ENCODE data around the gene RPH3AL. TPM values are rescaled to one million over a fixed set of nuclear protein-coding genes. Genes with fewer than 3 reads are reported as not detected.
"Not testable (repeated sequence)": the region's sequence is repeated elsewhere in the genome, so short reads cannot be mapped to it uniquely, and the experiment has no call there.

The RPH3AL gene
- total RNA-seq, 6 experiments from 2014 or later, result 17.6 to 74.0 (median 25.7) TPM

DNA sequence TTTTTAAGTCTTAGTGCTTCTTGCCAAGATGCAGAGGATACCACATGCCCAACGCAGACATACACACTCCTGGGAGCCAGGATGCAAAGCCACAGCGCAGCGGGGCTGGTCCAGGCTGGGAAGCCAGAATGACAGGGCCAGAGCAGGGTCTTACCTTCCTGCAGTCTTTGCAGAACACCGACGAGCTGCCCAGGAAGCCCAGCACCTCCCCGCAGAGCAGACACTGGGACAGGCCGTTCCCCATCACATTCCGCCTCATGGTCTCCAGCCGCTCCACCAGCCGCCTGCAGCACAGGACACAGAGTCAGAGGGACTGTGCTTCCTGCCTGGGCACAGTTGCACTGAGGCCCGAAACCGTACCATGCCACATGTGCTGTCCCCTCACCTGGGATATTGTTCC, 33.3 kb downstream of the RPH3AL start:
- H3K4me1 ChIP-seq, result no peaks in the 10 kb centered on the region
- H3K27ac ChIP-seq, result no peak overlapping the region
- intact Hi-C loops (cut with DNase I), result no loop called here
- TF ChIP-seq, protein P1, sequence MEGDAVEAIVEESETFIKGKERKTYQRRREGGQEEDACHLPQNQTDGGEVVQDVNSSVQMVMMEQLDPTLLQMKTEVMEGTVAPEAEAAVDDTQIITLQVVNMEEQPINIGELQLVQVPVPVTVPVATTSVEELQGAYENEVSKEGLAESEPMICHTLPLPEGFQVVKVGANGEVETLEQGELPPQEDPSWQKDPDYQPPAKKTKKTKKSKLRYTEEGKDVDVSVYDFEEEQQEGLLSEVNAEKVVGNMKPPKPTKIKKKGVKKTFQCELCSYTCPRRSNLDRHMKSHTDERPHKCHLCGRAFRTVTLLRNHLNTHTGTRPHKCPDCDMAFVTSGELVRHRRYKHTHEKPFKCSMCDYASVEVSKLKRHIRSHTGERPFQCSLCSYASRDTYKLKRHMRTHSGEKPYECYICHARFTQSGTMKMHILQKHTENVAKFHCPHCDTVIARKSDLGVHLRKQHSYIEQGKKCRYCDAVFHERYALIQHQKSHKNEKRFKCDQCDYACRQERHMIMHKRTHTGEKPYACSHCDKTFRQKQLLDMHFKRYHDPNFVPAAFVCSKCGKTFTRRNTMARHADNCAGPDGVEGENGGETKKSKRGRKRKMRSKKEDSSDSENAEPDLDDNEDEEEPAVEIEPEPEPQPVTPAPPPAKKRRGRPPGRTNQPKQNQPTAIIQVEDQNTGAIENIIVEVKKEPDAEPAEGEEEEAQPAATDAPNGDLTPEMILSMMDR (IDR thresholded peaks at IDR 0.05), result no peak
- no peak for TF ChIP-seq POLR2A (IDR thresholded peaks at IDR 0.05)
- WGBS (ENCODE audit: insufficient coverage, low coverage, low lambda C conversion rate, missing lambda C conversion rate), result 100% methylated on average over 2 of the region's 12 CpGs
- no peaks in the 10 kb centered on the region for H3K27me3 ChIP-seq
- no peaks in the 10 kb centered on the region for H3K9me3 ChIP-seq
- no peak for ATAC-seq
- DNase-seq, result peak in 2 of 3 donors; percentile 16 to 37
- peaks cover 0 to 13% (median 7%) of the 10 kb centered on the region in 4 donors for H3K36me3 ChIP-seq
- no peak overlapping the region for H3K4me3 ChIP-seq

DNA sequence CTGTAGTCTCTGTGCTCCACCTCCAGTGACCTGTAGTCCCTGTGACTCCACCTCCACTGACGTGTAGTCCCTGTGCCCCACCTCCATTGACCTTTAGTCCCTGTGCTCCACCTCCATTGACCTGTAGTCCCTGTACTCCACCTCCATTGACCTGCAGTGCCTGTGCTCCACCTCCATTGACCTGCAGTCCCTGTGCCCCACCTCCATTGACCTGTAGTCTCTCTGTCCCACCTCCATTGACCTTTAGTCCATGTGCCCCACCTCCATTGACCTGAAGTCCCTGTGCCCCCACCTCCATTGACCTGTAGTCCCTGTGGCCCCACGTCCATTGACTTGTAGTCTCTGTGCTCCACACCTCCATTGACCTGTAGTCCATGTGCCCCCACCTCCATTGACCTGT, 35.5 kb downstream of the RPH3AL start:
- 33% methylated on average over 2 of the region's 2 CpGs for WGBS (ENCODE audit: insufficient coverage, low coverage, low lambda C conversion rate, missing lambda C conversion rate)
- intact Hi-C loops (cut with DNase I); H3K27ac ChIP-seq; H3K27me3 ChIP-seq; H3K4me1 ChIP-seq; ATAC-seq; H3K4me3 ChIP-seq; H3K9me3 ChIP-seq: not testable (repeated sequence)
- peaks cover 0 to 13% (median 7%) of the 10 kb centered on the region in 4 donors for H3K36me3 ChIP-seq
- DNase-seq, result peak; percentile 12 to 69 (median 67)

DNA sequence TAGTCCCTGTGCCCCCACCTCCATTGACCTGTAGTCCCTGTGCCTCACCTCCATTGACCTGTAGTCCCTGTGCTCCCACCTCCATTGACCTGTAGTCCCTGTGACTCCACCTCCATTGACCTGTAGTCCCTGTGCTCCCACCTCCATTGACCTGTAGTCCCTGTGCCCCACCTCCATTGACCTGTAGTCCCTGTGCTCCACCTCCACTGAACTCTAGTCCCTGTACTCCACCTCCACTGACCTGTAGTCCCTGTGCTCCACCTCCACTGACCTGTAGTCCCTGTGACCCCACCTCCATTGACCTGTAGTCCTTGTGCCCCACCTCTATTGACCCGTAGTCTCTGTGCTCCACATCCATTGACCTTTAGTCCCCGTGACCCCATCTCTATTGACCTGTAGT, 37.2 kb downstream of the RPH3AL start:
- H3K4me1 ChIP-seq; ATAC-seq; H3K27ac ChIP-seq; H3K9me3 ChIP-seq; intact Hi-C loops (cut with DNase I); H3K4me3 ChIP-seq; H3K27me3 ChIP-seq: not testable (repeated sequence)
- H3K36me3 ChIP-seq, result peaks cover 0 to 13% (median 5%) of the 10 kb centered on the region in 4 donors
- 53% methylated on average over 2 of the region's 2 CpGs for WGBS (ENCODE audit: insufficient coverage, low coverage, low lambda C conversion rate, missing lambda C conversion rate)
- DNase-seq, result peak in 2 of 3 donors; percentile 11 to 56

DNA sequence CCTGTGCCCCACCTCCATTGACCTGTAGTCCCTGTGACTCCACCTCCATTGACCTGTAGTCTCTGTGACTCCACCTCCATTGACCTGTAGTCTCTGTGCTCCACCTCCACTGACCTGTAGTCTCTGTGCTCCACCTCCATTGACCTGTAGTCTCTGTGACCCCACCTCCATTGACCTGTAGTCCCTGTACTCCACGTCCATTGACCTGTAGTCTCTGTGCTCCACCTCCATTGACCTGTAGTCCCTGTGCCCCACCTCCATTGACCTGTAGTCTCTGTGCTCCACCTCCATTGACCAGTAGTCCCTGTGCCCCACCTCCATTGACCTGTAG, 38.0 kb downstream of the RPH3AL start:
- H3K4me1 ChIP-seq; ATAC-seq; H3K9me3 ChIP-seq; intact Hi-C loops (cut with DNase I); H3K4me3 ChIP-seq; H3K27me3 ChIP-seq; H3K27ac ChIP-seq: not testable (repeated sequence)
- WGBS (ENCODE audit: insufficient coverage, low coverage, low lambda C conversion rate, missing lambda C conversion rate), result 33% methylated on average over 1 of the region's 1 CpG
- peak in 2 of 3 donors; percentile 58 to 70 for DNase-seq
- H3K36me3 ChIP-seq, result peaks cover 0 to 13% (median 5%) of the 10 kb centered on the region in 4 donors

DNA sequence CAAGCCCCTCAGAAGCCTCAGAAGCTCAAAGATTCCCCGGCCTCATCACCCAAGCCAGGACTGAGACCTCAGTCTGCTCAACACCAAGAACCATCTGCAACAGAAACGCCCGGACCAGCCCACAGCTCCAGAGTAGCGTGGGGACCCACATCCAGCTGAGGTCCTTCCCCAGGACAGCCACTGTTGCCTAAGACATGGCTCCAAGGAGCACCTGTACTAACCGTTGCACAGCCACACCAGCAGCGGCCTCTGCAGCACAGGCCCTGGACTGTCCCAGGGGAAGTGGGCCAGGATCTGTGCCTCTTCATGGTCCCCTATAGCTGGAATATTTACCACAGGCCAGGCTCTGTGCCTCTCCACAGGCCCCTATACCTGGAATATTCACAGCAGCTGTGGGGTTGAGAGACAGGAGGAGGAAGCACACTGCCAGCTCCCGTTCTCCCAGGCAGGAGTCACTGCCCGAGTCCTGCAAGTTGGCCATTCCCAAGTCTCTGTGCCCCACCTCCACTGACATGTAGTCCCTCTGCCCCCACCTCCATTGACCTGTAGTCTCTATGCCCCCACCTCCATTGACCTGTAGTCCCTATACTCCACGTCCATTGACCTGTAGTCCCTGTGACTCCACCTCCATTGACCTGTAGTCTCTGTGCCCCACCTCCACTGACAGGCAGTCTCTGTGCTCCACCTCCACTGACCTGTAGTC, 38.5 kb downstream of the RPH3AL start:
- no peak overlapping the region for H3K27ac ChIP-seq
- peak in 1 of 3 donors; percentile 40 for DNase-seq
- peaks cover 0 to 10% (median 4%) of the 10 kb centered on the region in 4 donors for H3K36me3 ChIP-seq
- H3K4me1 ChIP-seq, result no peaks in the 10 kb centered on the region
- no peaks in the 10 kb centered on the region for H3K9me3 ChIP-seq
- no peak overlapping the region for H3K4me3 ChIP-seq
- ATAC-seq, result peak in 2 of 4 donors; percentile 14 to 37
- 33% methylated on average over 1 of the region's 9 CpGs for WGBS (ENCODE audit: insufficient coverage, low coverage, low lambda C conversion rate, missing lambda C conversion rate)
- TF ChIP-seq POLR2A (IDR thresholded peaks at IDR 0.05), result no peak
- TF ChIP-seq, protein P1 (IDR thresholded peaks at IDR 0.05), result no peak
- intact Hi-C loops (cut with DNase I), result no loop called here
- no peaks in the 10 kb centered on the region for H3K27me3 ChIP-seq

DNA sequence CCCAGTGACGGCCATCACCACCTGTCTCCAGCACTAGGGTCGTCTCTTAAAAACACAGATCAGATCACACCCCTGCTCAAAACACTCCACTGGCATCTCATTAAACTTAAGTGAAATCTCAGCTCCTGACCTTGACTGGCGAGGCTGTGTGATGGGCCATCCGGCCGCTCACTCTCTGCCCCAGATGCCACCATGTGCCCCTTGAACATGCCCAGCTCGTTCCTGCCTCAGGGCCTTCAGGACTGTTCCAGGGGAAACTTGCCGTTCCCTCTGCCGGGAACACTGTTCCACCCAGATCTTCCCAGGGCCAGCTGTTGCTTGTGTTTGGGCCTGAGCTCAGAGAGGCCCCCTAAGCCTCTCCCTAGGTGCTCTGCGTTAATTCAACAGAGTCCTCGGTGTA, 39.4 kb downstream of the RPH3AL start:
- WGBS (ENCODE audit: insufficient coverage, low coverage, low lambda C conversion rate, missing lambda C conversion rate), result 74% methylated on average over 5 of the region's 10 CpGs
- no peaks in the 10 kb centered on the region for H3K27me3 ChIP-seq
- H3K4me3 ChIP-seq, result no peak overlapping the region
- intact Hi-C loops (cut with DNase I), result no loop called here
- no peak overlapping the region for H3K27ac ChIP-seq
- DNase-seq (peak in 2 of 3 donors; percentile 5 to 44), ATAC-seq (peak in 1 of 4 donors; percentile 15)
- peaks cover 0 to 1% (median 0%) of the 10 kb centered on the region in 4 donors for H3K36me3 ChIP-seq
- no peak for TF ChIP-seq POLR2A (IDR thresholded peaks at IDR 0.05)
- TF ChIP-seq, protein P1 (IDR thresholded peaks at IDR 0.05), result no peak
- H3K4me1 ChIP-seq, result no peaks in the 10 kb centered on the region
- H3K9me3 ChIP-seq, result no peaks in the 10 kb centered on the region

Data from right lobe of liver (tissue), 6 donors.